ENCODE measurements around the gene PGA5.
"Not testable (repeated sequence)": the region's sequence is repeated elsewhere in the genome, so short reads cannot be mapped to it uniquely, and the experiment has no call there.

The PGA5 gene

GRCh38 chr11:61198948-61199523 is 41.9 kb upstream of the PGA5 start:
- DNase-seq (ENCODE audit: extremely low read depth, insufficient read length): no peak
- Histone ChIP-seq H3K36me3 (ENCODE audit: control insufficient read depth, insufficient read depth, low read length) (no peaks in the 10 kb centered on the region), H3K4me3 (replicated peaks; ENCODE audit: low read depth, low read length) (no peak overlapping the region), H3K27me3 (replicated peaks; ENCODE audit: control insufficient read depth, insufficient read depth, low read length) (no peaks in the 10 kb centered on the region; the same call in none of the 2 replicates)
- TF ChIP-seq CTCF (IDR thresholded peaks at IDR 0.05; ENCODE audit: insufficient read depth, low read length, poor library complexity, severe bottlenecking): no peak

DNA sequence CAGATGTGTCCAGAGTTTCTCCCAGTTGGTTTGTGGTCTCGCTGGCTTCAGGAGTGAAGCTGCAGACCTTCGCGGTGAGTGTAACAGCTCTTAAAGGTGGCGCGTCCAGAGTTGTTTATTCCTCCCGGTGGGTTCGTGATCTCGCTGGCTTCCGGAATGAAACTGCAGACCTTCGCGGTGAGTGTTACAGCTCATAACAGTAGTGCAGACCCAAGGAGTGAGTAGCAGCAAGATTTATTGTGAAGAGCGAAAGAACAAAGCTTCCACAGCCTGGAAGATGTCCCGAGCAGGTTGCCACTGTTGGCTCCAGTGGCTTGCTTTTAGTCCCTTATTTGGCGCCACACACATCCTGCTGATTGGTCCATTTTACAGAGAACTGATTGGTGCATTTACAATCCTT is 39.5 kb upstream of the PGA5 start:
- H3K36me3 ChIP-seq (ENCODE audit: control insufficient read depth, insufficient read depth, low read length): no peaks in the 10 kb centered on the region
- TF ChIP-seq CTCF (IDR thresholded peaks at IDR 0.05; ENCODE audit: insufficient read depth, low read length, poor library complexity, severe bottlenecking): no peak
- no peak for DNase-seq (ENCODE audit: extremely low read depth, insufficient read length)
- H3K27me3 ChIP-seq (replicated peaks; ENCODE audit: control insufficient read depth, insufficient read depth, low read length): no peaks in the 10 kb centered on the region; the same call in none of the 2 replicates
- no peak overlapping the region for H3K4me3 ChIP-seq (replicated peaks; ENCODE audit: low read depth, low read length)

DNA sequence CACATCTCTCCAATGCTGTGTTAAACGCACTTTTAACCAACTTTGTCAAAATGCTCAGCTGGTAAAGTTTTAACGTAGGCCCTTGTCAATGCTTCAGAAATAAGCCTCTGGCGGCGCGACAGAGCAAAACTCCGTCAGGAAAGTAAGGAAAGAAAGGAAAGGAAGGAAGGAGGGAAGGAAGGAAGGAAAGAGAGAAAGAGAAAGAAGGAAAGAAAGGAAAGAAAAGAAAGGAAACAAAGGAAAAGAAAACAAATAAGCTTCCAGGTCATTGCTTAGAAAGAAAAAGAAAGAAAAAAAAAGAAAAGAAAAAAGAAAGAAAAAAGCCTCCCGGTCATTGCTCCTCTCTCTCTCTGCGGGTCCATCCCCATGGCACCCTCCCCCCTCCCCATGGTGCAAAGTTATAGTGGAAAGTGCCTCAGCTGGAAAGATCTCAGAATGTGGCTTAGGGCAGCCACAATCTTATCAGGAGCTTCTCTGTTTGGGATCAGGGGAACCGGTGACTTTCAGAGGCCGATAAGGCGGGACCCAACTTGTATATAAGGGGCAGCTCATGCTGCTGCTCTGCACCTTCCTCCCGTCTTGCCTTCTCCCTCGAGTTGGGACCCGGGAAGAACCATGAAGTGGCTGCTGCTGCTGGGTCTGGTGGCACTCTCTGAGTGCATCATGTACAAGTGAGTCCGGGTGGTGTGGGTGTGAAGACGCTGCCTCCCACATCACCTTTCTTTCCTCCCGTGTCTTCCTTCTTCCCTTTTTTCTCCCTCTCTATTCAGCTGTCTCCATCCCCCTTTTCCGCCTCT is 37.8 kb upstream of the PGA5 start, which contains the start of gene PGA3:
PGA3 (plus strand) TSS at position 566 of the 797 bp plus-strand sequence; CDS start at position 616, 50 bp downstream.
- not testable (repeated sequence) for DNase-seq (ENCODE audit: extremely low read depth, insufficient read length); H3K4me3 ChIP-seq (replicated peaks; ENCODE audit: low read depth, low read length); H3K27me3 ChIP-seq (replicated peaks; ENCODE audit: control insufficient read depth, insufficient read depth, low read length); H3K36me3 ChIP-seq (ENCODE audit: control insufficient read depth, insufficient read depth, low read length)

- not testable (repeated sequence) for DNase-seq (ENCODE audit: extremely low read depth, insufficient read length); H3K36me3 ChIP-seq (ENCODE audit: control insufficient read depth, insufficient read depth, low read length); H3K4me3 ChIP-seq (replicated peaks; ENCODE audit: low read depth, low read length); H3K27me3 ChIP-seq (replicated peaks; ENCODE audit: control insufficient read depth, insufficient read depth, low read length)
Measured at GRCh38 chr11:61203873-61204272, 37.1 kb upstream of the PGA5 start.

GRCh38 chr11:61204502-61205059 is 36.4 kb upstream of the PGA5 start:
- H3K27me3 ChIP-seq (replicated peaks; ENCODE audit: control insufficient read depth, insufficient read depth, low read length); DNase-seq (ENCODE audit: extremely low read depth, insufficient read length); H3K36me3 ChIP-seq (ENCODE audit: control insufficient read depth, insufficient read depth, low read length); H3K4me3 ChIP-seq (replicated peaks; ENCODE audit: low read depth, low read length): not testable (repeated sequence)

GRCh38 chr11:61207636-61208310 is 33.2 kb upstream of the PGA5 start:
- H3K4me3 ChIP-seq (replicated peaks; ENCODE audit: low read depth, low read length); DNase-seq (ENCODE audit: extremely low read depth, insufficient read length); H3K27me3 ChIP-seq (replicated peaks; ENCODE audit: control insufficient read depth, insufficient read depth, low read length); H3K36me3 ChIP-seq (ENCODE audit: control insufficient read depth, insufficient read depth, low read length): not testable (repeated sequence)

DNA sequence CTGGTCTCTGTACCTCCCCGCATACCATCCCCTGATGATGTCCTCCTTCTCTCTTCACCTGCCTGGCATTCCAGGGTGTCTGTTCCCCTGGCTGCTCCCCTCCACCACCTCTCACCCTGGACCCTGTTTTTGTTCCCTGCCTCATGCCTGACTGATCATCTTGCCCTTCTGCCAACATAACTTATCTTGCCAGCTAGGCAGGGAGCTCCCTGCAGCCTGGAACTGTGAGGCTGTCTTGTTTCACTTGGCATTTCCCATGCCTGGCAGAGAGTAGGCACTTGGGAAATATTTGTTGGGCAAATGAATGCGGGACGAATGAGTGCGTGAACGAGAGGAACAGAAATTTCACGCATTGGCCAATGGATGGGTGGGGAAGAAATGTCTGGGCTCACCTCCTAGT is 30.3 kb upstream of the PGA5 start:
- H3K4me3 ChIP-seq (replicated peaks; ENCODE audit: low read depth, low read length); H3K27me3 ChIP-seq (replicated peaks; ENCODE audit: control insufficient read depth, insufficient read depth, low read length); H3K36me3 ChIP-seq (ENCODE audit: control insufficient read depth, insufficient read depth, low read length); DNase-seq (ENCODE audit: extremely low read depth, insufficient read length): not testable (repeated sequence)

DNA sequence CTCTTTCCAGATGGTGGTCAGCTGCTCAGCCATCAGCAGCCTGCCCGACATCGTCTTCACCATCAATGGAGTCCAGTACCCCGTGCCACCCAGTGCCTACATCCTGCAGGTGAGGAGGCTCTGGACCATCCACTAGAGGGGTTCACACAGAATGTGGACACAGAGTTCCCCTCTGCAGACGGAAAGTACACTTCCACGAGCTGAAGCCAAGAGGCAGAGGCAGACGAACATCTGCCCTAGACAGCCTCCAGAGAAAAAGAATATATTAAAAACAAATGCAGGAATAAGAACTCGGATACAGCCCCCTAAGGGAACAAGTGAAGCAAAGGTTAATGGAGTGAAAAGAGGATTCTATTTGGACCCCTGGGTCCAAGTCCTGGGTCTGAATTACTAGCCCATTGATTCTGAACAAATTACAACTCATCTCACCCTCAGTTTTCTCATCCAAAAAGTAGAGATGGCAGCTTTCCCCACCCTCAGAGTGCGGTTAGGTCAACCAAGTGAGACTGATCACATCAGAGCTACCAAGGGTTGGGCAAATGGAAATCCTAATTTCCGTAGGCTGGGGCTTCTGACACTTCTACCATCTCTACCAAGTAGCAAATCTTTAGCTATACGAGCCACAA is 29.5 kb upstream of the PGA5 start:
- H3K36me3 ChIP-seq (ENCODE audit: control insufficient read depth, insufficient read depth, low read length); H3K4me3 ChIP-seq (replicated peaks; ENCODE audit: low read depth, low read length); H3K27me3 ChIP-seq (replicated peaks; ENCODE audit: control insufficient read depth, insufficient read depth, low read length); DNase-seq (ENCODE audit: extremely low read depth, insufficient read length): not testable (repeated sequence)

DNA sequence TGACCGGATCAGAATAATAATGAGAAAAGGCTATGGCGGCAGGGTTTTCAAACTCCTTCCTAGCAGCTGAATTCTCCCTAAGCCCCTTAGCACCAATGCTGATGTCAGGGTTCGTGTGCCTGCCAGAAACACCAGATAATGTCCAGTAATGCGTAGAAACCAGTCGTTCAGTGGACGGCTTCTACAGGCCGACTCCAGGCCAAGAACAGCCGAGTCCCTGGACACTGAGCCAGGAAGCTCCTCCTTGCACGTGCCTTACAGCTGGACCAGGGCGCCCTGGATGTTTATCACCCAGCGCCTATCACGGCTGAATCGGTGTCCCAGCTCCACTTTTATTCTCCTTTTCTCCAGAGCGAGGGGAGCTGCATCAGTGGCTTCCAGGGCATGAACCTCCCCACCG is 28.8 kb upstream of the PGA5 start:
- H3K27me3 ChIP-seq (replicated peaks; ENCODE audit: control insufficient read depth, insufficient read depth, low read length); H3K4me3 ChIP-seq (replicated peaks; ENCODE audit: low read depth, low read length); DNase-seq (ENCODE audit: extremely low read depth, insufficient read length); H3K36me3 ChIP-seq (ENCODE audit: control insufficient read depth, insufficient read depth, low read length): not testable (repeated sequence)

GRCh38 chr11:61213711-61214324 is 27.2 kb upstream of the PGA5 start:
- not testable (repeated sequence) for H3K4me3 ChIP-seq (replicated peaks; ENCODE audit: low read depth, low read length); DNase-seq (ENCODE audit: extremely low read depth, insufficient read length); H3K27me3 ChIP-seq (replicated peaks; ENCODE audit: control insufficient read depth, insufficient read depth, low read length); H3K36me3 ChIP-seq (ENCODE audit: control insufficient read depth, insufficient read depth, low read length)

- not testable (repeated sequence) for DNase-seq (ENCODE audit: extremely low read depth, insufficient read length); H3K27me3 ChIP-seq (replicated peaks; ENCODE audit: control insufficient read depth, insufficient read depth, low read length)
Measured at GRCh38 chr11:61218306-61218705, 22.7 kb upstream of the PGA5 start.

More at GRCh38 chr11:61218306-61218705, 22.7 kb upstream of the PGA5 start:
- H3K4me3 ChIP-seq (replicated peaks; ENCODE audit: low read depth, low read length); H3K36me3 ChIP-seq (ENCODE audit: control insufficient read depth, insufficient read depth, low read length): not testable (repeated sequence)

All from GM06990 (cell line).